Neural progenitor cell (in vitro differentiated cells): ENCODE data around the gene BCAS3. TPM values are rescaled to one million over a fixed set of nuclear protein-coding genes. Genes with fewer than 3 reads are reported as not detected.

Experiments
- DNase-seq: peaks from one replicate; pipeline ENCODE4 v3.0.0-alpha.2; 2016; ENCODE audit warnings: low spot score
- H2AFZ ChIP-seq: fragments of 200-600 bp; sonication (generic); replicated peaks from 2 replicates; pipeline ENCODE4 v1.6.1; 2016; ENCODE audit warnings: antibody characterized with exemption
- H3F3A ChIP-seq: fragments of 200-600 bp; sonication (generic); 2 replicates; pipeline ENCODE4 v1.6.1; 2016; ENCODE audit warnings: antibody characterized with exemption, low read depth
- H3K27ac ChIP-seq: fragments of 200-600 bp; sonication (generic); 2 replicates; pipeline ENCODE4 v1.5.1; 2016; ENCODE audit warnings: mild to moderate bottlenecking
- H3K27me3 ChIP-seq: fragments of 200-600 bp; sonication (generic); 2 replicates; pipeline ENCODE4 v1.6.1; 2016; ENCODE audit warnings: mild to moderate bottlenecking, moderate library complexity
- H3K36me3 ChIP-seq: fragments of 200-600 bp; sonication (generic); 2 replicates; pipeline ENCODE4 v1.5.1; 2016
- H3K4me1 ChIP-seq: fragments of 200-600 bp; sonication (generic); 2 replicates; pipeline ENCODE4 v1.6.1; 2016; ENCODE audit warnings: mixed run types
- H3K4me2 ChIP-seq: fragments of 200-600 bp; sonication (generic); 2 replicates; pipeline ENCODE4 v1.6.1; 2016
- H3K4me3 ChIP-seq: fragments of 200-600 bp; sonication (generic); 2 replicates; pipeline ENCODE4 v1.5.1; 2016
- H3K79me2 ChIP-seq: fragments of 200-600 bp; sonication (generic); 2 replicates; pipeline ENCODE4 v1.6.1; 2016; ENCODE audit warnings: low read depth
- H3K9ac ChIP-seq: fragments of 200-600 bp; sonication (generic); 2 replicates; pipeline ENCODE4 v1.6.1; 2016
- H3K9me3 ChIP-seq: fragments of 200-600 bp; sonication (generic); 2 replicates; pipeline ENCODE4 v1.5.1; 2016; ENCODE audit warnings: low read depth
- H4K20me1 ChIP-seq: fragments of 200-600 bp; sonication (generic); 2 replicates; pipeline ENCODE4 v1.6.1; 2016; ENCODE audit warnings: low read depth
- H3K27ac Mint-ChIP-seq: 3 replicates; pipeline ENCODE4 v1.8.0; 2021; ENCODE audit warnings: mixed read lengths
- H3K27me3 Mint-ChIP-seq: 2 replicates; pipeline ENCODE4 v1.8.0; 2022; ENCODE audit warnings: low read depth, mild to moderate bottlenecking, inconsistent platforms, moderate library complexity, mixed read lengths; ENCODE audit not compliant: insufficient read depth
- H3K36me3 Mint-ChIP-seq: 3 replicates; pipeline ENCODE4 v1.8.0; 2021; ENCODE audit warnings: mixed read lengths
- H3K4me1 Mint-ChIP-seq: 3 replicates; pipeline ENCODE4 v1.8.0; 2021; ENCODE audit warnings: mixed read lengths
- H3K4me3 Mint-ChIP-seq: 3 replicates; pipeline ENCODE4 v1.8.0; 2021; ENCODE audit warnings: mild to moderate bottlenecking, moderate library complexity, mixed read lengths
- H3K9me3 Mint-ChIP-seq: 3 replicates; pipeline ENCODE4 v1.8.0; 2020; ENCODE audit warnings: mixed read lengths
- CTCF ChIP-seq: fragments of 200-600 bp; sonication (generic); IDR thresholded peaks from 2 replicates; pipeline ENCODE4 v1.5.1; 2017; ENCODE audit warnings: antibody characterized with exemption, mild to moderate bottlenecking
- EZH2 ChIP-seq: fragments of 200-600 bp; sonication (generic); IDR thresholded peaks from 2 replicates; pipeline ENCODE4 v1.6.1; 2017; ENCODE audit warnings: antibody characterized with exemption, mild to moderate bottlenecking, moderate library complexity
- EZH2phosphoT487 ChIP-seq: fragments of 200-600 bp; sonication (generic); IDR thresholded peaks from 2 replicates; pipeline ENCODE4 v1.6.1; 2017; ENCODE audit warnings: antibody characterized with exemption
- total RNA-seq: library from RNA; depleted of rRNA; stranded (reverse); fragments of >200 nt; gene quantifications from 2 replicates; pipeline ENCODE4 v1.2.3, GENCODE V29; 2015; ENCODE audit warnings: low replicate concordance

BCAS3 gene
- total RNA-seq, 1 donor from 2014 or later, result 60.9 TPM

GRCh38 chr17:61399131-61400065, 721.7 kb downstream of the BCAS3 start, which contains the start of gene TBX2:
TBX2 (plus strand) TSS chr17:61399843; CDS start chr17:61400177, 334 bp downstream.
- Mint-ChIP-seq H3K27me3 (peaks cover 66% of the 10 kb centered on the region), H3K4me3 (peak within 1 kb of the TSS; percentile 83), H3K27ac (peak within 1 kb of the TSS; percentile 30), H3K9me3 (peaks cover 5% of the 10 kb centered on the region), H3K36me3 (no peaks in the 10 kb centered on the region), H3K4me1 (peaks cover 28% of the 10 kb centered on the region)
- Histone ChIP-seq H3K9me3 (no peaks in the 10 kb centered on the region), H2AFZ (no peak within 1 kb of the TSS), H3K27ac (no peak within 1 kb of the TSS), H3K4me1 (peaks cover 19% of the 10 kb centered on the region), H3K36me3 (no peaks in the 10 kb centered on the region), H4K20me1 (peaks cover 92% of the 10 kb centered on the region), H3K27me3 (peaks cover 100% of the 10 kb centered on the region), H3K9ac (no peak within 1 kb of the TSS), H3K4me3 (peak within 1 kb of the TSS; percentile 52), H3K79me2 (no peaks in the 10 kb centered on the region), H3K4me2 (peak within 1 kb of the TSS; percentile 89), H3F3A (peaks cover 31% of the 10 kb centered on the region)
- TF ChIP-seq EZH2 (peak; percentile 99), EZH2phosphoT487 (peak; percentile 98), CTCF (peak; percentile 23)
- DNase-seq, result peak; percentile 67

GRCh38 chr17:61400066-61400716, 722.5 kb downstream of the BCAS3 start:
- H4K20me1 ChIP-seq, result peaks cover 92% of the 10 kb centered on the region
- H3K27ac ChIP-seq, result no peak overlapping the region
- H3K9me3 ChIP-seq, result no peaks in the 10 kb centered on the region
- peaks cover 65% of the 10 kb centered on the region for H3K27me3 Mint-ChIP-seq
- H3K27me3 ChIP-seq, result peaks cover 100% of the 10 kb centered on the region
- DNase-seq, result peak; percentile 71
- H3K9ac ChIP-seq, result no peak overlapping the region
- H3F3A ChIP-seq, result peaks cover 29% of the 10 kb centered on the region
- peaks cover 5% of the 10 kb centered on the region for H3K9me3 Mint-ChIP-seq
- H3K79me2 ChIP-seq, result no peaks in the 10 kb centered on the region
- H3K4me3 ChIP-seq, result no peak overlapping the region
- no peak for TF ChIP-seq EZH2
- no peak for TF ChIP-seq EZH2phosphoT487
- no peak for TF ChIP-seq CTCF
- peak overlapping the region; percentile 89 for H3K4me2 ChIP-seq
- peaks cover 27% of the 10 kb centered on the region for H3K4me1 ChIP-seq
- no peaks in the 10 kb centered on the region for H3K36me3 Mint-ChIP-seq
- H3K4me1 Mint-ChIP-seq, result peaks cover 28% of the 10 kb centered on the region
- no peak overlapping the region for H3K27ac Mint-ChIP-seq
- no peak overlapping the region for H2AFZ ChIP-seq
- peak overlapping the region; percentile 80 for H3K4me3 Mint-ChIP-seq
- no peaks in the 10 kb centered on the region for H3K36me3 ChIP-seq

GRCh38 chr17:61400717-61401388, 723.2 kb downstream of the BCAS3 start:
- H3K4me1 ChIP-seq, result peaks cover 32% of the 10 kb centered on the region
- no peak overlapping the region for H3K4me3 ChIP-seq
- H3K9ac ChIP-seq, result no peak overlapping the region
- no peak overlapping the region for H3K27ac ChIP-seq
- DNase-seq, result peak; percentile 54
- H3K27me3 ChIP-seq, result peaks cover 100% of the 10 kb centered on the region
- Mint-ChIP-seq H3K4me3 (peak overlapping the region; percentile 80), H3K27me3 (peaks cover 59% of the 10 kb centered on the region), H3K36me3 (no peaks in the 10 kb centered on the region), H3K4me1 (peaks cover 26% of the 10 kb centered on the region), H3K9me3 (peaks cover 5% of the 10 kb centered on the region), H3K27ac (no peak overlapping the region)
- no peaks in the 10 kb centered on the region for H3K36me3 ChIP-seq
- H3K79me2 ChIP-seq, result no peaks in the 10 kb centered on the region
- TF ChIP-seq EZH2phosphoT487, result peak; percentile 99
- TF ChIP-seq EZH2, result peak; percentile 100
- TF ChIP-seq CTCF, result no peak
- peak overlapping the region; percentile 16 for H3K4me2 ChIP-seq
- peaks cover 92% of the 10 kb centered on the region for H4K20me1 ChIP-seq
- H3F3A ChIP-seq, result peaks cover 23% of the 10 kb centered on the region
- H2AFZ ChIP-seq, result no peak overlapping the region
- H3K9me3 ChIP-seq, result no peaks in the 10 kb centered on the region
